K562 (cell line): ENCODE measurements around the gene ZBTB38.

Source experiments
- BHLHE40 ChIP-seq: IDR thresholded peaks from 2 replicates; pipeline ENCODE4 v1.6.1; 2011; ENCODE audit warnings: low read length, improper control_type of control experiment
- GABPB1 ChIP-seq: sonication (generic); formaldehyde crosslinking; IDR thresholded peaks from 2 replicates; pipeline ENCODE4 v1.8.0; 2022; ENCODE audit warnings: mild to moderate bottlenecking, missing genetic modification reagents
- POLR2A ChIP-seq: fragments of 450-650 bp; conservative IDR thresholded peaks from 2 replicates; pipeline ENCODE4 v1.6.1; 2016
- SAFB ChIP-seq: fragments of 200-400 bp; formaldehyde crosslinking; IDR thresholded peaks from 2 replicates; pipeline ENCODE4 v1.6.1; 2017; ENCODE audit warnings: low read depth, low read length, borderline replicate concordance
- SP1 ChIP-seq: sonication (generic); formaldehyde crosslinking; IDR thresholded peaks from 2 replicates; pipeline ENCODE4 v1.8.1; 2022; ENCODE audit warnings: mild to moderate bottlenecking, missing genetic modification reagents
- U2AF1 ChIP-seq: fragments of 200-400 bp; formaldehyde crosslinking; optimal IDR thresholded peaks from 2 replicates; pipeline ENCODE3; 2017; ENCODE audit warnings: mild to moderate bottlenecking, low read depth, low read length, moderate library complexity
- ZNF134 ChIP-seq: fragments of 250-450 bp; sonication (Bioruptor Pico); conservative IDR thresholded peaks from 2 replicates; pipeline ENCODE4 v1.4.0; 2020
- TF ChIP-seq, protein P1 (sequence below): sonication (generic); formaldehyde crosslinking; IDR thresholded peaks from 2 replicates; pipeline ENCODE4 v1.8.0; 2022; ENCODE audit warnings: missing genetic modification reagents, mild to moderate bottlenecking, moderate library complexity, borderline replicate concordance
- TF ChIP-seq, protein P2 (sequence below), 3 experiments: IDR thresholded peaks in 2 of 3; conservative IDR thresholded peaks in 1 of 3; 2 replicates each; pipeline ENCODE4 v1.5.1; 2011 to 2012; ENCODE audit warnings: low read length in 3 of 3, mild to moderate bottlenecking in 3 of 3, control low read depth in 2 of 3, improper control_type of control experiment in 1 of 3, inconsistent platforms in 1 of 3, low read depth in 1 of 3, mixed read lengths in 1 of 3, moderate library complexity in 1 of 3; ENCODE audit not compliant: insufficient read depth in 2 of 3
- TF ChIP-seq, protein P3 (sequence below): conservative IDR thresholded peaks from 2 replicates; pipeline ENCODE4 v1.6.1; 2011; ENCODE audit warnings: low read depth, mild to moderate bottlenecking, low read length; ENCODE audit not compliant: control insufficient read depth

DNA sequence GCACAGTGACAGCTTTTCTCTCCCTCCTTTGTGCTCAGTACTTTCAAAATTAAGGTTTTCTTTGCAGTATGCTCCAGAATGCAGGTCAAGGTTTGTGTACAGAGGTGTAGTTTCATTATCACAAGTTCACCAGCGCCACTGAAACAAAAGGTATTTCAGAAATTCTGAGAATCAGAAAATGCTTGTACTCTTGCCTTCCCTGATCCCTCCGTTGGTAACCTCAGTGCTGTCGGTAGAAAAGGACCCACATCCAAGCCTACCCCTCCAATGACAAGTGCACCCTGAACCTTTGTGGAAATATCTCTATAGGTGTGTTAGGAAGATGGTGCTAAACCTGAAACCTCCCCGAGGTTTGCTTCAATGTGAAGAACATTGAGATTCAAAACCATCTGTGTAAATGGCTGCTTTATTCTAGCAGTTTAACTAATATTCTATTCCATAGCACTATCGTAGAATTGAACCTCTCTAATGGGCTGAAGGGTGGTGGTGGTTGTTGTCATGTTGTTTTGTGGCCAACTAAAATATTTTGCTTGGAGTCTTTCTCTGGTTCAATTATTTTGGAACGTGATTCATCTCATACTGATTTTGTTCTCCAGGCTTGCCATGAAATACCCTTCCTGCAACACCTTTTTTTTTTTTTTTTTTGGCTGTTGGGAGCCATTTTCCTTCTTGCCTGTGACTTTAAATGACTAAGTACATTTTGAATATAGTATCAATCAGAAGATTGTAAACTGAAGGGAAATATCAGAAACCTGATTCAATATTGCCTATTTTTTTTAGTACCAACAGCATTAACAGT, 20.7 kb downstream of the ZBTB38 start:
- TF ChIP-seq SAFB (no peak), POLR2A (no peak), U2AF1 (no peak), BHLHE40 (no peak), GABPB1 (CRISPR knock-in tag) (no peak), SP1 (CRISPR knock-in tag) (no peak), ZNF134 (CRISPR knock-in tag) (no peak)
- TF ChIP-seq, protein P1, sequence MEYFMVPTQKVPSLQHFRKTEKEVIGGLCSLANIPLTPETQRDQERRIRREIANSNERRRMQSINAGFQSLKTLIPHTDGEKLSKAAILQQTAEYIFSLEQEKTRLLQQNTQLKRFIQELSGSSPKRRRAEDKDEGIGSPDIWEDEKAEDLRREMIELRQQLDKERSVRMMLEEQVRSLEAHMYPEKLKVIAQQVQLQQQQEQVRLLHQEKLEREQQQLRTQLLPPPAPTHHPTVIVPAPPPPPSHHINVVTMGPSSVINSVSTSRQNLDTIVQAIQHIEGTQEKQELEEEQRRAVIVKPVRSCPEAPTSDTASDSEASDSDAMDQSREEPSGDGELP: no peak
- TF ChIP-seq, protein P2, sequence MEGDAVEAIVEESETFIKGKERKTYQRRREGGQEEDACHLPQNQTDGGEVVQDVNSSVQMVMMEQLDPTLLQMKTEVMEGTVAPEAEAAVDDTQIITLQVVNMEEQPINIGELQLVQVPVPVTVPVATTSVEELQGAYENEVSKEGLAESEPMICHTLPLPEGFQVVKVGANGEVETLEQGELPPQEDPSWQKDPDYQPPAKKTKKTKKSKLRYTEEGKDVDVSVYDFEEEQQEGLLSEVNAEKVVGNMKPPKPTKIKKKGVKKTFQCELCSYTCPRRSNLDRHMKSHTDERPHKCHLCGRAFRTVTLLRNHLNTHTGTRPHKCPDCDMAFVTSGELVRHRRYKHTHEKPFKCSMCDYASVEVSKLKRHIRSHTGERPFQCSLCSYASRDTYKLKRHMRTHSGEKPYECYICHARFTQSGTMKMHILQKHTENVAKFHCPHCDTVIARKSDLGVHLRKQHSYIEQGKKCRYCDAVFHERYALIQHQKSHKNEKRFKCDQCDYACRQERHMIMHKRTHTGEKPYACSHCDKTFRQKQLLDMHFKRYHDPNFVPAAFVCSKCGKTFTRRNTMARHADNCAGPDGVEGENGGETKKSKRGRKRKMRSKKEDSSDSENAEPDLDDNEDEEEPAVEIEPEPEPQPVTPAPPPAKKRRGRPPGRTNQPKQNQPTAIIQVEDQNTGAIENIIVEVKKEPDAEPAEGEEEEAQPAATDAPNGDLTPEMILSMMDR (IDR thresholded peaks at IDR 0.05 in 2 of 3, conservative IDR thresholded peaks at IDR 0.05 in 1 of 3; ENCODE audit: insufficient read depth in 2 of 3, low read depth in 1 of 3, low read length in 3 of 3): no peak
- TF ChIP-seq, protein P3, sequence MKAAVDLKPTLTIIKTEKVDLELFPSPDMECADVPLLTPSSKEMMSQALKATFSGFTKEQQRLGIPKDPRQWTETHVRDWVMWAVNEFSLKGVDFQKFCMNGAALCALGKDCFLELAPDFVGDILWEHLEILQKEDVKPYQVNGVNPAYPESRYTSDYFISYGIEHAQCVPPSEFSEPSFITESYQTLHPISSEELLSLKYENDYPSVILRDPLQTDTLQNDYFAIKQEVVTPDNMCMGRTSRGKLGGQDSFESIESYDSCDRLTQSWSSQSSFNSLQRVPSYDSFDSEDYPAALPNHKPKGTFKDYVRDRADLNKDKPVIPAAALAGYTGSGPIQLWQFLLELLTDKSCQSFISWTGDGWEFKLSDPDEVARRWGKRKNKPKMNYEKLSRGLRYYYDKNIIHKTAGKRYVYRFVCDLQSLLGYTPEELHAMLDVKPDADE: no peak
